ENCODE data around the gene TMEM59.

TMEM59 gene

GRCh38 chr1:54012008-54012325 is 41.0 kb downstream of the TMEM59 start:
- in situ Hi-C loops (cut with MboI; ENCODE audit: low pct_unique_long_range_greater_than_20kb, low sequenced_read_pairs, unreplicated experiment), result no loop called here
- TF ChIP-seq, protein P1, sequence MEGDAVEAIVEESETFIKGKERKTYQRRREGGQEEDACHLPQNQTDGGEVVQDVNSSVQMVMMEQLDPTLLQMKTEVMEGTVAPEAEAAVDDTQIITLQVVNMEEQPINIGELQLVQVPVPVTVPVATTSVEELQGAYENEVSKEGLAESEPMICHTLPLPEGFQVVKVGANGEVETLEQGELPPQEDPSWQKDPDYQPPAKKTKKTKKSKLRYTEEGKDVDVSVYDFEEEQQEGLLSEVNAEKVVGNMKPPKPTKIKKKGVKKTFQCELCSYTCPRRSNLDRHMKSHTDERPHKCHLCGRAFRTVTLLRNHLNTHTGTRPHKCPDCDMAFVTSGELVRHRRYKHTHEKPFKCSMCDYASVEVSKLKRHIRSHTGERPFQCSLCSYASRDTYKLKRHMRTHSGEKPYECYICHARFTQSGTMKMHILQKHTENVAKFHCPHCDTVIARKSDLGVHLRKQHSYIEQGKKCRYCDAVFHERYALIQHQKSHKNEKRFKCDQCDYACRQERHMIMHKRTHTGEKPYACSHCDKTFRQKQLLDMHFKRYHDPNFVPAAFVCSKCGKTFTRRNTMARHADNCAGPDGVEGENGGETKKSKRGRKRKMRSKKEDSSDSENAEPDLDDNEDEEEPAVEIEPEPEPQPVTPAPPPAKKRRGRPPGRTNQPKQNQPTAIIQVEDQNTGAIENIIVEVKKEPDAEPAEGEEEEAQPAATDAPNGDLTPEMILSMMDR (IDR thresholded peaks at IDR 0.05; ENCODE audit: extremely low read depth, insufficient read depth, missing control alignments), result no peak
- no peak for DNase-seq (ENCODE audit: low spot score)

DNA sequence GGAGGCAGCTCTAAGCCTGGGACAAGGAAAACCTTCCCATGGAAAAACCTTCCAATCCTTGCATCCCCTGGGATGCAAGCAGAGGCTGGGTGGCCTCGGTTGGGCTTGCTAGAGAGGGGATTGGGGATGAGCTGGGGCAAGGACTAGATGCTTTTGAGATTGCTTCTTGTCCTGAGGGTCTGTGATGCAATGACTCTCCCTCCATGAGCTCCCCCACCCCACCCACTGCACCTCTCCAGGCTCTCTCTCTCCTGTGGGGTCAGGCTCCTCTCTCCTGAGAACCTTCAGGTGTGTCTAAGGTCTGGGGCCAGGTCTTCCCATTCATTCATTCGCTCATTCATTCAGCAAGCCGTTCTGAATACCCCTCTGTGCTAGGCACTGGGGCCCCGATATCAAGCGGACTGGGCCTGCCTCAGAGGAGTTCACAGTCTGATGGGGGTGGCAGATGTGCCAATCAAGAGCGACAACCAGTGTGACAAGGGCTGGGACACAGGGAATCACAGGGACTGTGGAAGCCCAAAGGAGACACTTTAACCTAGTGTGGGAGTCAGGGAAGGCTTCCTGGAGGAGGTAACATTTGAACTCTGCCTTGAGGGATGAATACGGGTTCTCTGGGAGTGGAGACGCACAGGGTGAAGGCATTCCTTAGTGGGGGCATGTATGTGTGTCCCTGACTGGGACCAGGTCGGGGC is 41.5 kb downstream of the TMEM59 start:
- TF ChIP-seq, protein P1 (IDR thresholded peaks at IDR 0.05; ENCODE audit: extremely low read depth, insufficient read depth, missing control alignments), result no peak
- in situ Hi-C loops (cut with MboI; ENCODE audit: low pct_unique_long_range_greater_than_20kb, low sequenced_read_pairs, unreplicated experiment), result no loop called here
- DNase-seq (ENCODE audit: low spot score), result no peak

DNA sequence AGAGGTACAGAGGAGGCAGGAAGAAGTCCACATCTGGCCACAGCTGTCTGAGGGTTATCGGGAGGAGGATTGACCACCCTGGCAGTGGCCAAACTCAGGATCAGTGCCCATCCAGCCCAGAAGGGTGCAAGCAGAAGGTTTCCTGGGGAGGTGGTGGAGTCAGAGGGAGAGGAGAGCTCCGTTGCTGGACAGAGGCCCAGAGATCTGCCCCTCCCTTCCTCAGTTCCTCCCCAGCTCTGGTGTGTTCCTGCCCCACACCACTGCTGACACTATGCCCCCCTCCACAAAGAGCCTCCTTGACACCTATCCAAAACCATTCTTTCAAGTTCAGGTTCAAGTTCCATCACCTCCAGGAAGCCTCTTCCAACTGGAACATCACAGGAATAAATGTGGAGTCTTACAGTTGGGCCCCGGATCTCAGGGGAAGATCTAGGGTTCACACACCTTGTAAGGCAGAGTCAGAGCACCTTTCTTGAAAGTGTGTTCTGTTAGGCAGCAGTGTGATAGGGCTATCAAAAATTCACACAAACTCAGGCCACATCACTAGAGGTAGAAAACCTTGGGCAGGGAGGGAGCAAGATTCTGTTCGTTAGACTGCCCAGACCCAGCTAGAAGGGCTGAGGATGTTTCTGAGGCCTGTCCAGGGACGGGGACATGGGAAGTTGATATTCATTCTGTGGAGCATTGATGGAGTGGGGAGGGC is 42.4 kb downstream of the TMEM59 start:
- TF ChIP-seq, protein P1 (IDR thresholded peaks at IDR 0.05; ENCODE audit: extremely low read depth, insufficient read depth, missing control alignments), result no peak
- in situ Hi-C loops (cut with MboI; ENCODE audit: low pct_unique_long_range_greater_than_20kb, low sequenced_read_pairs, unreplicated experiment), result no loop called here
- DNase-seq (ENCODE audit: low spot score), result no peak

GRCh38 chr1:54009406-54009805 is 43.6 kb downstream of the TMEM59 start:
- TF ChIP-seq, protein P1 (IDR thresholded peaks at IDR 0.05; ENCODE audit: extremely low read depth, insufficient read depth, missing control alignments), result no peak
- no peak for DNase-seq (ENCODE audit: low spot score)
- in situ Hi-C loops (cut with MboI; ENCODE audit: low pct_unique_long_range_greater_than_20kb, low sequenced_read_pairs, unreplicated experiment), result no loop called here

GRCh38 chr1:54008876-54009275 is 44.1 kb downstream of the TMEM59 start:
- in situ Hi-C loops (cut with MboI; ENCODE audit: low pct_unique_long_range_greater_than_20kb, low sequenced_read_pairs, unreplicated experiment), result no loop called here
- TF ChIP-seq, protein P1 (IDR thresholded peaks at IDR 0.05; ENCODE audit: extremely low read depth, insufficient read depth, missing control alignments), result no peak
- no peak for DNase-seq (ENCODE audit: low spot score)

GRCh38 chr1:54007613-54008012 is 45.4 kb downstream of the TMEM59 start:
- DNase-seq (ENCODE audit: low spot score), result no peak
- in situ Hi-C loops (cut with MboI; ENCODE audit: low pct_unique_long_range_greater_than_20kb, low sequenced_read_pairs, unreplicated experiment), result no loop called here
- TF ChIP-seq, protein P1 (IDR thresholded peaks at IDR 0.05; ENCODE audit: extremely low read depth, insufficient read depth, missing control alignments), result no peak

Data from GM13977 (cell line).